IMR-90 (cell line): ENCODE data around the gene PSD2. TPM values are rescaled to one million over a fixed set of nuclear protein-coding genes. Genes with fewer than 3 reads are reported as not detected.
A peak's percentile ranks its signal among the peaks of the same experiment; 100 is the strongest.

ENCODE experiments used
- ATAC-seq: fragments of 200-7000 bp; cut with Tn5 transposase; 2 replicates; pipeline ENCODE4 v1.9.1; 2020; ENCODE audit warnings: low read depth, mild to moderate bottlenecking, moderate library complexity
- BruUV-seq: library from RNA; stranded (reverse); fragments of 400-500 nt; replicated peaks from 2 replicates; lab custom pipeline; 2021; lab: Mats Ljungman, UMichigan
- CTCF ChIA-PET: fragments of 300-600 bp; formaldehyde crosslinking; extraction: SDS; loops from one replicate; lab custom pipeline; 2021; ENCODE audit warnings: antibody characterized with exemption; lab: Yijun Ruan, JAX
- POLR2A ChIA-PET: fragments of 300-600 bp; sonication (Branson Sonifier 250); formaldehyde crosslinking; loops from one replicate; lab custom pipeline; 2022; ENCODE audit warnings: antibody characterized with exemption; ENCODE audit not compliant: unreplicated experiment; lab: Charles Lee
- DNase-seq: peaks from one replicate; pipeline ENCODE4 v3.0.0; 2013
- H2AFZ ChIP-seq: replicated peaks from 2 replicates; pipeline ENCODE3; 2013; ENCODE audit warnings: low read length, mild to moderate bottlenecking; ENCODE audit not compliant: poor library complexity
- H2AK5ac ChIP-seq: 2 replicates; pipeline ENCODE4 v1.6.1; 2013; ENCODE audit warnings: low read depth, low read length, inconsistent platforms
- H2AK9ac ChIP-seq: replicated peaks from 2 replicates; pipeline ENCODE3; 2013; ENCODE audit warnings: mild to moderate bottlenecking, low read depth, low read length, moderate library complexity; ENCODE audit not compliant: poor library complexity
- H2BK120ac ChIP-seq: 2 replicates; pipeline ENCODE4 v1.6.1; 2013; ENCODE audit warnings: low read depth, low read length, inconsistent platforms
- H2BK15ac ChIP-seq: 3 replicates; pipeline ENCODE4 v1.6.1; 2013; ENCODE audit warnings: low read depth, low read length, inconsistent platforms
- H2BK20ac ChIP-seq: 2 replicates; pipeline ENCODE4 v1.6.1; 2013; ENCODE audit warnings: low read depth, mild to moderate bottlenecking, inconsistent platforms, low read length, moderate library complexity
- H2BK5ac ChIP-seq: 2 replicates; pipeline ENCODE4 v1.6.1; 2013; ENCODE audit warnings: mild to moderate bottlenecking, low read depth, low read length, inconsistent platforms; ENCODE audit not compliant: poor library complexity, severe bottlenecking
- H3K14ac ChIP-seq: replicated peaks from 2 replicates; pipeline ENCODE4 v1.6.1; 2013; ENCODE audit warnings: low read depth, low read length, inconsistent platforms
- H3K18ac ChIP-seq: 2 replicates; pipeline ENCODE4 v1.6.1; 2013; ENCODE audit warnings: low read depth, low read length, control low read depth
- H3K23ac ChIP-seq: 2 replicates; pipeline ENCODE4 v1.6.1; 2013; ENCODE audit warnings: low read depth, low read length, inconsistent platforms
- H3K27ac ChIP-seq: 2 replicates; pipeline ENCODE4 v1.5.1; 2013; ENCODE audit warnings: mild to moderate bottlenecking, control low read depth, low read length; ENCODE audit not compliant: insufficient read depth
- H3K27me3 ChIP-seq: 2 replicates; pipeline ENCODE4 v1.6.1; 2013; ENCODE audit warnings: low read length; ENCODE audit not compliant: control insufficient read depth, insufficient read depth
- H3K36me3 ChIP-seq: 2 replicates; pipeline ENCODE4 v1.6.1; 2013; ENCODE audit warnings: low read length, mixed read lengths; ENCODE audit not compliant: control insufficient read depth, insufficient read depth
- H3K4ac ChIP-seq: 2 replicates; pipeline ENCODE4 v1.6.1; 2013; ENCODE audit warnings: low read depth, low read length, inconsistent platforms
- H3K4me1 ChIP-seq: 2 replicates; pipeline ENCODE4 v1.6.1; 2013; ENCODE audit warnings: low read length, mixed read lengths; ENCODE audit not compliant: control insufficient read depth, insufficient read depth
- H3K4me2 ChIP-seq: 2 replicates; pipeline ENCODE4 v1.6.1; 2013; ENCODE audit warnings: low read depth, mild to moderate bottlenecking, control low read depth, low read length, moderate library complexity
- H3K4me3 ChIP-seq: 2 replicates; pipeline ENCODE4 v1.5.1; 2013; ENCODE audit warnings: low read depth, mild to moderate bottlenecking, control low read depth, low read length, moderate library complexity; ENCODE audit not compliant: insufficient read depth
- H3K56ac ChIP-seq: 2 replicates; pipeline ENCODE4 v1.6.1; 2013; ENCODE audit warnings: low read length, inconsistent platforms; ENCODE audit not compliant: insufficient read depth; ENCODE audit errors: extremely low read depth
- H3K79me1 ChIP-seq, 2 experiments: 2 replicates each; pipeline ENCODE4 v1.6.1; 2013; ENCODE audit warnings: low read length in 2 of 2, inconsistent platforms in 1 of 2, low read depth in 1 of 2
- H3K9ac ChIP-seq: 2 replicates; pipeline ENCODE4 v1.6.1; 2013; ENCODE audit warnings: low read depth, low read length, control low read depth
- H3K9me1 ChIP-seq: 2 replicates; pipeline ENCODE4 v1.6.1; 2013; ENCODE audit warnings: low read length, inconsistent platforms; ENCODE audit not compliant: insufficient read depth
- H3K9me3 ChIP-seq: 2 replicates; pipeline ENCODE4 v1.6.1; 2013; ENCODE audit warnings: low read length; ENCODE audit not compliant: control insufficient read depth, insufficient read depth
- H4K20me1 ChIP-seq: 2 replicates; pipeline ENCODE4 v1.6.1; 2013; ENCODE audit warnings: low read length, inconsistent platforms; ENCODE audit not compliant: insufficient read depth
- H4K5ac ChIP-seq: 2 replicates; pipeline ENCODE4 v1.6.1; 2013; ENCODE audit warnings: mild to moderate bottlenecking, low read depth, low read length, control low read depth
- H4K8ac ChIP-seq, 2 experiments: 2 replicates each; pipeline ENCODE4 v1.6.1; 2013; ENCODE audit warnings: low read depth in 2 of 2, low read length in 2 of 2, control low read depth in 1 of 2, inconsistent platforms in 1 of 2
- H4K91ac ChIP-seq: 2 replicates; pipeline ENCODE4 v1.6.1; 2013; ENCODE audit warnings: low read depth, low read length, inconsistent platforms; ENCODE audit not compliant: insufficient read depth
- CEBPB ChIP-seq: IDR thresholded peaks from 2 replicates; pipeline ENCODE4 v1.6.1; 2012; ENCODE audit warnings: low read depth, low read length, improper control_type of control experiment
- CHD1 ChIP-seq: IDR thresholded peaks from 2 replicates; pipeline ENCODE4 v1.6.1; 2012; ENCODE audit warnings: low read depth, low read length, improper control_type of control experiment
- CTCF ChIP-seq: conservative IDR thresholded peaks from 2 replicates; pipeline ENCODE4 v1.5.1; 2012; ENCODE audit warnings: mild to moderate bottlenecking, low read depth, low read length, improper control_type of control experiment
- ELK1 ChIP-seq: fragments of 150-350 bp; IDR thresholded peaks from 2 replicates; pipeline ENCODE4 v1.6.1; 2016; ENCODE audit warnings: low read depth, mild to moderate bottlenecking, low read length, moderate library complexity, borderline replicate concordance
- FOS ChIP-seq: fragments of 150-350 bp; IDR thresholded peaks from 2 replicates; pipeline ENCODE4 v1.6.1; 2016; ENCODE audit warnings: low read depth, low read length
- MAFK ChIP-seq: IDR thresholded peaks from 2 replicates; pipeline ENCODE4 v1.6.1; 2012; ENCODE audit warnings: low read depth, low read length, improper control_type of control experiment
- MAZ ChIP-seq: IDR thresholded peaks from 2 replicates; pipeline ENCODE4 v1.6.1; 2012; ENCODE audit warnings: low read depth, mild to moderate bottlenecking, low read length, improper control_type of control experiment, moderate library complexity, borderline replicate concordance
- MXI1 ChIP-seq: IDR thresholded peaks from 2 replicates; pipeline ENCODE4 v1.6.1; 2012; ENCODE audit warnings: low read depth, mild to moderate bottlenecking, low read length, moderate library complexity, borderline replicate concordance
- NFE2L2 ChIP-seq: fragments of 150-350 bp; IDR thresholded peaks from 2 replicates; pipeline ENCODE4 v1.6.1; 2016; ENCODE audit warnings: low read depth, mild to moderate bottlenecking, low read length
- POLR2A ChIP-seq: IDR thresholded peaks from 2 replicates; pipeline ENCODE4 v1.6.1; 2012; ENCODE audit warnings: mild to moderate bottlenecking, low read depth, low read length
- RAD21 ChIP-seq: IDR thresholded peaks from 2 replicates; pipeline ENCODE4 v1.6.1; 2012; ENCODE audit warnings: low read length, improper control_type of control experiment
- RCOR1 ChIP-seq: IDR thresholded peaks from 2 replicates; pipeline ENCODE4 v1.6.1; 2012; ENCODE audit warnings: mild to moderate bottlenecking, low read length, improper control_type of control experiment; ENCODE audit not compliant: insufficient replicate concordance
- RFX5 ChIP-seq: IDR thresholded peaks from 2 replicates; pipeline ENCODE4 v1.8.0; 2012; ENCODE audit warnings: low read depth, mild to moderate bottlenecking, low read length, moderate library complexity
- SMC3 ChIP-seq: fragments of 150-350 bp; IDR thresholded peaks from 2 replicates; pipeline ENCODE4 v1.6.1; 2016; ENCODE audit warnings: low read depth, mild to moderate bottlenecking, antibody characterized with exemption, low read length, moderate library complexity
- WGBS, 2 experiments: methylation state at CpG; one replicate each; pipeline versions ENCODE4 v1.1.5 to v1.1.7; 2013; ENCODE audit warnings: missing lambda C conversion rate in 2 of 2; ENCODE audit not compliant: insufficient read length in 1 of 2; ENCODE audit errors: extremely low coverage in 2 of 2; 5-methylcytosine and 5-hydroxymethylcytosine counted together
- dilution Hi-C: fragments of 300-500 bp; cut with HindIII; formaldehyde crosslinking; loops from one replicate; pipeline ENCODE4 v1.14.3; 2018; ENCODE audit warnings: low sequenced_read_pairs; ENCODE audit not compliant: unreplicated experiment
- in situ Hi-C: fragments of 300-500 bp; cut with MboI; formaldehyde crosslinking; loops from 3 replicates; pipeline ENCODE4 v1.14.3; 2019; ENCODE audit warnings: low sequenced_read_pairs, inconsistent platforms, mixed read lengths
- intact Hi-C: fragments of 100-400 bp; cut with micrococcal nuclease; formaldehyde crosslinking; loops from 2 replicates; pipeline ENCODE4 v1.10.0; 2022
- polyA plus RNA-seq, 3 experiments: library from polyadenylated mRNA; depleted of rRNA; stranded (reverse); fragments of >200 nt; gene quantifications; 2 replicates each; pipeline ENCODE4 v1.2.3, GENCODE V29; 2012; ENCODE audit warnings: low replicate concordance in 1 of 3
- total RNA-seq: library from RNA; depleted of rRNA; stranded (reverse); fragments of >200 nt; gene quantifications from 2 replicates; pipeline ENCODE4 v1.2.3, GENCODE V29; 2012
- TF ChIP-seq, protein P1 (sequence below): fragments of 150-350 bp; IDR thresholded peaks from 2 replicates; pipeline ENCODE4 v1.6.1; 2017; ENCODE audit warnings: mild to moderate bottlenecking, antibody characterized with exemption, low read length, low read depth

PSD2 gene
- total and polyA plus RNA-seq, 2 of the 4 experiments (the other 2 are of a cell fraction) = 0.05 TPM; not detected in 1

GRCh38 chr5:139787257-139787567 lies 8.4 kb upstream of the PSD2 start:
- no peak overlapping the region for H2BK20ac ChIP-seq
- ATAC-seq (no peak), DNase-seq (no peak)
- no peak overlapping the region for H2AK9ac ChIP-seq
- dilution Hi-C loops = no loop called here
- peaks cover 31% of the 10 kb centered on the region for H3K27me3 ChIP-seq
- H3K36me3 ChIP-seq = no peaks in the 10 kb centered on the region
- no peak overlapping the region for H3K9ac ChIP-seq
- TF ChIP-seq RFX5 (no peak), CTCF (no peak), FOS (no peak), SMC3 (no peak), CHD1 (no peak), NFE2L2 (no peak), MAZ (no peak), RAD21 (no peak), CEBPB (no peak), RCOR1 (no peak), MAFK (no peak), POLR2A (no peak), ELK1 (no peak), MXI1 (no peak)
- TF ChIP-seq, protein P1, sequence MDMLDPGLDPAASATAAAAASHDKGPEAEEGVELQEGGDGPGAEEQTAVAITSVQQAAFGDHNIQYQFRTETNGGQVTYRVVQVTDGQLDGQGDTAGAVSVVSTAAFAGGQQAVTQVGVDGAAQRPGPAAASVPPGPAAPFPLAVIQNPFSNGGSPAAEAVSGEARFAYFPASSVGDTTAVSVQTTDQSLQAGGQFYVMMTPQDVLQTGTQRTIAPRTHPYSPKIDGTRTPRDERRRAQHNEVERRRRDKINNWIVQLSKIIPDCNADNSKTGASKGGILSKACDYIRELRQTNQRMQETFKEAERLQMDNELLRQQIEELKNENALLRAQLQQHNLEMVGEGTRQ = no peak
- H3K4me3 ChIP-seq = no peak overlapping the region
- ChIA-PET CTCF (interaction anchor here (0.6 to 3.4 kb wide), 13 partner anchors 8 to 185 kb away, joined by 3 to 28 read pairs (median 5); no protein-coding TSS in a partner anchor), POLR2A (no interaction called here)
- BruUV-seq = no TSS peak
- H4K91ac ChIP-seq = no peak overlapping the region
- no peak overlapping the region for H3K14ac ChIP-seq
- in situ Hi-C loops = loop anchor here (5.0 to 25.0 kb wide), 3 partner anchors 180 to 575 kb away; partner anchors contain the start of gene SLC4A9
- 0% methylated on average over 1 of the region's 5 CpGs; no CpG with 5 or more reads in 1 of the 2 experiments for WGBS, 2 experiments
- H4K5ac ChIP-seq = no peak overlapping the region
- no peak overlapping the region for H4K8ac ChIP-seq
- no peak overlapping the region for H2BK120ac ChIP-seq
- no peak overlapping the region for H2BK15ac ChIP-seq
- H3K56ac ChIP-seq = no peak overlapping the region
- no peak overlapping the region for H2BK5ac ChIP-seq
- no peaks in the 10 kb centered on the region for H3K9me3 ChIP-seq
- no peak overlapping the region for H3K4me2 ChIP-seq
- H2AK5ac ChIP-seq = no peak overlapping the region
- no peaks in the 10 kb centered on the region for H3K9me1 ChIP-seq
- 0 out of 2 replicates have a peak overlapping the region, but pooled peaks have one; percentile 75 for H3K23ac ChIP-seq
- H3K27ac ChIP-seq = no peak overlapping the region
- peak overlapping the region; percentile 89 for H2AFZ ChIP-seq
- H3K79me1 ChIP-seq = no peaks in the 10 kb centered on the region
- intact Hi-C loops = loop anchor here (1.0 kb wide), 4 partner anchors 57 to 370 kb away; no protein-coding TSS in a partner anchor
- H4K20me1 ChIP-seq = no peaks in the 10 kb centered on the region
- no peak overlapping the region for H3K4ac ChIP-seq
- H3K4me1 ChIP-seq = no peaks in the 10 kb centered on the region
- H3K18ac ChIP-seq = no peak overlapping the region
